Measurements from ENCODE around the gene RGS9BP.
"Not testable (repeated sequence)": the region's sequence is repeated elsewhere in the genome, so short reads cannot be mapped to it uniquely, and the experiment has no call there.

RGS9BP gene

DNA sequence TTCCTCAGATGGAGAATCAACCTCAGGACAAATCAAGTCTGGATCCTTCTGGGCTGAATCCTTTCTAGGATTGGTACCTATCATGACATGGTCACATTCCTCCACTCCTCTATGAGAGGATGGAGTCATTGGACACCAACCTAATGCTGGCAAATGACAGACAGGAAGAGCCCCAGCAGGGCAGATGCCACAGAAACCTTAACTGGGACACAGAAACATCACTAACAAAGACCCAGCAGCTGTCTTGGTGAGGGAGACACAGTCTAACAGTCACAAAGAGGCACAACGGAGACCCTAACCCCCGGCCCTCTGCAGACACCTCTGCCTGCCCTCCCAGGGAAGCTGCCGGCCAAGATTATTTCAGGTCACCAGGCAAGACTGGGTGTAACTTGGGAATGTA lies 2.8 kb upstream of the RGS9BP start:
- peak; percentile 39 for DNase-seq

GRCh38 chr19:32673573-32673972 lies 2.1 kb upstream of the RGS9BP start:
- no peak for DNase-seq

- peak; percentile 50 for DNase-seq
Observed at GRCh38 chr19:32674153-32674930, 1.3 kb upstream of the RGS9BP start.

DNA sequence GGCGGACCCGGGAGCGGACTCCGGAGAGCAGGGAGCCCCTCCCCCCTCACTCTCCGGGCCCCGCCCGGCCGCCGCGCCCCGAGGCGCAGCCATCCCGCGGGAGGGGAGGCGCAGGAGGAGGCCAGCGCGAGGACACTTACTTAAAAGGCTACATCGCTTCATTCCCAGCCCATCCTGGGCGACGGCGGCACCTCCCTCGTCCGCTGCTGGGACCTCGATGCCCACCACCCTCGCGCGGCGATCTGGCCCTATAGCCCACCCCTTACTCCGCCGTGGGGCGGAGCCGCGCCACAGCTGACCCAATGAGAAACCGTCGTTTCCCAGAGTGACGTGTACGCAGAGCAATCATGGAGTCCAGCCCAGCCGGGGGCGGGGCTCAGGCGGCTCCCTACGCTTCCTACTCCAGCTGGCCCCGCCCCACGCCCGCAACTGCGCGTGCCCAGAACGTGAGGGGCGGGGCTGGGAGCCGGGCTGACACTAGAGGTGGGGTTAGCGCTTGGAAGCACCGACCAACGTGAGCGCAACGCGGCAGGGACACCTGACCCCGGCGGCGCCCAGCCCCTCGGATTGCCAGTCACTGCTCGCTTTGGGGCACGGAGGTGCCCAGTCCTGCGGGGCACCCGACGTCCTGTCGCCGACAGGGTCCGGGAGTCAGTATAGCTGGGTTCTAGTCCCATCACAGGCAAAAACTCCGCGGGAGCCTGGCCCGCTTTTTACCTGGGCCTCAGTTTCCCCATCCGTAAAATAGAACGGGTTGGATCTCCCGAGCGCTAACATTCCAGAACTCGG lies 523 bp upstream of the RGS9BP start, which contains the start of gene ANKRD27:
Gene ANKRD27, minus strand, starts transcription at position 250 of the 789 bp plus-strand sequence. CDS start 16,165 bp downstream, outside the sequence.
- DNase-seq: peak; percentile 100

DNA sequence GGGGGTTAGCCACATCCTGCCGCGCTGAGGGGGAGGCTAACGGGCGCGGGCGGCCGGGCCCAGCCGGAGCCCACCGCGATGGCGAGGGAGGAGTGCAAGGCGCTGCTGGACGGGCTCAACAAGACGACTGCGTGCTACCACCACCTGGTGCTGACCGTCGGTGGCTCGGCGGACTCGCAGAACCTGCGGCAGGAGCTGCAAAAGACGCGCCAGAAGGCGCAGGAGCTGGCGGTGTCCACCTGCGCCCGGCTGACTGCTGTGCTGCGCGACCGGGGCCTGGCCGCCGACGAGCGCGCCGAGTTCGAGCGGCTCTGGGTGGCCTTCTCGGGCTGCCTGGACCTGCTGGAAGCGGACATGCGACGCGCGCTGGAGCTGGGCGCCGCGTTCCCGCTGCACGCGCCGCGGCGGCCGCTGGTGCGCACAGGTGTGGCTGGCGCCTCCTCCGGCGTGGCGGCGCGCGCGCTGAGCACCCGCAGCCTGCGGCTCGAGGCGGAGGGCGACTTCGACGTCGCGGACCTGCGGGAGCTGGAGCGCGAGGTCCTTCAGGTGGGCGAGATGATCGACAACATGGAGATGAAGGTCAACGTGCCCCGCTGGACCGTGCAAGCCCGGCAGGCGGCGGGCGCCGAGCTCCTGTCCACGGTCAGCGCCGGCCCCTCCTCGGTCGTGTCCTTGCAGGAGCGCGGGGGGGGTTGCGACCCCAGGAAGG lies 692 bp downstream of the RGS9BP start:
- peak; percentile 59 for DNase-seq

GRCh38 chr19:32676895-32677359 lies 1.3 kb downstream of the RGS9BP start:
- peak; percentile 51 for DNase-seq

DNA sequence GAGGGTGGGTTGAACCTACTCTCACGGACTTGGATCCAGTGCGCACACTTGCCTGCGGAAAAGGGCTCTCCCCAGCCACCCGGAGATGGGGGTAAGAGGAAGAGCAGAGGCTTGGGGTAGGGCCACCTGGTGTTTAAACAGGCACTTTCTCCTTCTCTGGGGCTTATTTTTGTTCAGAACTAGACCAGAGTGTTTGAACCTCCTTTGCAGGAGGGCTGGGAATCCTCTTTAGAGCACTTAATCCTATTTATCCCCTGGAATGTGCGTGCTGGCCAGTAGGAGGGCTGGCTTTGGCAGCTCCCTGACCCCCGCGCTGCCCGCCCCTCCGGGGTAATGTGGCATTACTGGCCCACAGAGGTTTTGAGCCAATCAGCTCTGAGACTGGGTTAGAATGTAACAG lies 2.0 kb downstream of the RGS9BP start:
- DNase-seq: peak; percentile 75

GRCh38 chr19:32680986-32681385 lies 5.3 kb downstream of the RGS9BP start:
- DNase-seq: no peak

- DNase-seq: no peak
Observed at GRCh38 chr19:32682317-32682716, 6.7 kb downstream of the RGS9BP start.

DNA sequence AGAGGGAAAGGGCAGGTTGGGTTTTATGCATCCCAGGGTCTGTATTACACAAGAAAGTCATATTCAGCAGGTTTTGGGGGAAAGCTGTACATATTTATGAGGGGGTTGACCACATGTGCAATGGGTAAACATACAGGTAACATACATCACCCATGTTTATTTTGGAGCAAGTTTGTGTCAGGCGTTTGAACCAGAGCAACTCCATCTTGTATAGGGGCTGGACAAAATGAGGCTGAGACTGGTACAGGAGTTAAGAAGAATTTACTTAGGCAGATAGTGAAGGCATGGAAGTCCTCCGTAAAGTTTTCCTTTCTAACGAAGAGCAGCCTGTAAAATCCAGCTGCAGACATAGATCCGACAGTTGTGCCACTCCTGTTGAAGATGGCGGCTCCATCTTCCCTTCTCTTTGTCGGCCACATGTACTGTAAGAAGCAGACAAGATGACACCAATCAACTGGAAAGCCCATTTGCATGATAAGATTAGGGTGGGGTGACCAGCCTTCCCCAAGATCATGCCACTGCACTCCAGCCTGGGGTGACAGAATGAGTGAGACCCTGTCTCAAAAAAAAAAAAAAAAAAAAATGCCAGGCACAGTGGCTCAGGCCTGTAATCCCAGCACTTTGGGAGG lies 11.3 kb downstream of the RGS9BP start:
- DNase-seq: no peak

DNA sequence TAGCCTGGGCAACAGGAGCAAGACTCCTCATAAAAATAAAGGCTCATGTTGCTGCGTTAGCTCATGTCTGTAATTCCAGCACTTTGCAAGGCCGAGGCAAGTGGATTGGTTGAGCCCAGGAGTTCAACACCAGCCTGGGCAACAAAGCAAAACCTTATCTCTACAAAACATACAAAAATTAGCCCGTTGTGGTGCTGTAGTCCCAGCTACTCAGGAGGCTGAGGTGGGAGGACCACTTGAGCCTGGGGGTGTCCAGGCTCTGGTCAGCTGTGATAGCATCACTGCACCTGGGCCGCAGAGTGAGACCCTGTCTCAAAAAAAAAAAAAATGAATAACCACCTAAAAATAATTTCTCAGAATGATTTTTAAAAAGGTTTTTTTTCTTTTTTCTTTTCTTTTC lies 12.0 kb downstream of the RGS9BP start:
- DNase-seq: no peak

DNA sequence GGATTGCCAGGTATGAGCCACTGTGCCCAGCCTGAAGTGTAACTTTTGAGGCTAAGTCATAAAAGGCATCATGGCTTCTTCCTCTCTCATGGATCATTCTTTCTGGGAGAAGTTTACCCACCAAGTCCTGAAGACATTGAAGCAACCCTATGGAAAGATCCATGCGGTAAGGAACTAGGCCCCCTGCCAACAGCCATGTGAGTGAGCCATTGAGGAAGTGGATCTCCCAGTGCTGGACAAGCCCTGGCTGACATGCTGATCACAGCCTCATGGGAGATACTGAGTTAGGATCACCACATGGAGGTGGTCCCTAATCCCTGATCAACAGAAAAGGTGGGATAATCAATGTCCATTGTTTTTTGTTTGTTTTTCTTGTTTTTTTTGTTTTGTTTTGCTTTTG lies 12.7 kb downstream of the RGS9BP start:
- DNase-seq: no peak

DNA sequence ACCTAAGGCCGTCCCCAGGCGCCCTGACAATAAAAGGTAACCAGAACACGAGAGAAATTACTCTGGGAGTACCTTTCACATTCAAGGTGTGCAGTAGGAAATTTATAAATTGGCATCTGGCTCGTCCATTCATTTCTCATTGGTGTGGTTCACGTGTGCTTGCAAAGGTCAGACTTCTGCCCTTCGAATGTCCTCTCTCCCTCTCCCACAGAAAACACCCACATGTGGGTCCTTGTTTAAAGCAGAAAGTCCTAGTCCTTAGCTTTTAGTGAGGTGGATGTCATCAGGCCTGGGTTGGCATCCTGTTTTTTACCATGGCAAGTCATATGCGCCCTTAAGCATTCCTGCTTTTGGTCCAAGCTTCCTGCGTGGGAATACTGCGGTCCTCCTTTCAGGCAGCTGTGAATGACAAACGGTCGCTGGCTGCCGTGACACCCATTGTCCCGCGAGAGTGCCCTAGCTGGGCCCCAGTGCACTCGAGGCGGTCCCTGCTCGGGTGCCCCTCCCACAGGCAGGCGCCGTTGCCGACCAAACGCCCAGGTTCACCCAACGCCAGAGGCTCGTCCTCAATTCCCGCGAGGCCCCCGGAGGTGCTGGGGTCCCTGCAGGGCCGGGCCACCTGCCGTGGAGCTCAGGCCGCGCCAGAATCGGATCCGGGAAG lies 15.8 kb downstream of the RGS9BP start, which contains the start of gene NUDT19:
Gene NUDT19, plus strand, starts transcription at position 531 of the 661 bp plus-strand sequence. CDS start 140 bp downstream, outside the sequence.
- DNase-seq: peak; percentile 91

- peak; percentile 80 for DNase-seq
Observed at GRCh38 chr19:32691952-32692726, 16.5 kb downstream of the RGS9BP start.

- DNase-seq: no peak
Observed at GRCh38 chr19:32692727-32693061, 17.0 kb downstream of the RGS9BP start.

GRCh38 chr19:32693151-32694108 lies 17.8 kb downstream of the RGS9BP start:
- not testable (repeated sequence) for DNase-seq

GRCh38 chr19:32694316-32694715 lies 18.7 kb downstream of the RGS9BP start:
- not testable (repeated sequence) for DNase-seq

DNA sequence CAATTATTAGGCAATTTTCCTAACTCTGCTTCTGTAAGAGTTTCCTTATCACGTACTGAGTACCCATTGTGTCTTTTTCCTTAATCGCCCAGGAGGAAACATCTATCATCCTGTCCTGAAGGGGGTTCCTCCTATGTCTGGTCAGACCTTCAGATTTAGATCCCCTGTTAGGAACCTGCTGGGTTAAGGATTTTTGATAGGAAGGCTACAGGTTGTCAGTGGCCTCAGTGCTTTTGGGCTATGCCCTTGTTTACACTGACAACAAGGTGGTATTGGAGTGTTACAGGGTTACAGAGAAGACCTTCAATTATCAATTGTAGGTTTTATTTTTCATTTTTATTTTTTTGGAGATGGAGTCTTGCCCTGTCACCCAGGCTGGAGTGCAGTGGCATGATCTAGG lies 19.2 kb downstream of the RGS9BP start:
- not testable (repeated sequence) for DNase-seq

GRCh38 chr19:32695506-32695905 lies 19.9 kb downstream of the RGS9BP start:
- not testable (repeated sequence) for DNase-seq

DNA sequence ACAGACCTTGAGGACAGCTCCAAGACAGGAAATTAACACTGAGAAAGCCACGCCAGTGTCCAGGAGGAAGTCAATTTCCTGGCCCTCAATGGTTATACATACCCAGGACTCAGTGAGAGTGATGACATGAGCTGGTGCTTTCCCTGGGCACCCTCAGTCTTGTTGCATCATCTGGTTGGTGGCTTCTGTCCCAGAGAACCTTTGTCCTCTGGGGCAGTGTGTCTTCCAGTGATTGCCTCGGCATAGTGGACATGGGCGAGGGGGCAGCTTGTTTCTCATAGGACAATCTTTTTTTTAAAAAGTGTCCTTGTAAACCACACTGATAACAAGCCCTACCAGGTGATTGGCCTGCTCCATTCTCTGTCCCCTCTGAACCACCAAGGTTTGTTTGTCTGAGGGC lies 21.1 kb downstream of the RGS9BP start:
- DNase-seq: not testable (repeated sequence)

All from eye (tissue), 1 donor.